H1 (cell line): ENCODE measurements around the gene RGS8. TPM values are rescaled to one million over a fixed set of nuclear protein-coding genes. Genes with fewer than 3 reads are reported as not detected.

Experiments used
- BACH1 ChIP-seq: IDR thresholded peaks from 2 replicates; pipeline ENCODE4 v1.6.1; 2012; ENCODE audit warnings: low read length, improper control_type of control experiment
- CEBPB ChIP-seq: IDR thresholded peaks from 2 replicates; pipeline ENCODE4 v1.6.1; 2012; ENCODE audit warnings: low read depth, low read length
- CHD2 ChIP-seq: IDR thresholded peaks from 2 replicates; pipeline ENCODE4 v1.6.1; 2012; ENCODE audit warnings: low read length, improper control_type of control experiment
- EP300 ChIP-seq, 2 experiments: IDR thresholded peaks; 1 replicate in 1 of 2; 2 replicates in 1 of 2; pipeline ENCODE4 v1.6.1; 2011 to 2012; ENCODE audit warnings: low read depth in 2 of 2, low read length in 2 of 2, mild to moderate bottlenecking in 2 of 2, borderline replicate concordance in 1 of 2, inconsistent platforms in 1 of 2, moderate library complexity in 1 of 2
- EZH2 ChIP-seq: fragments of 200-600 bp; sonication (generic); IDR thresholded peaks from 2 replicates; pipeline ENCODE4 v1.7.1; 2012; ENCODE audit warnings: low read depth, mild to moderate bottlenecking, moderate library complexity, low read length, inconsistent platforms; ENCODE audit not compliant: severe bottlenecking
- GTF2F1 ChIP-seq: IDR thresholded peaks from 2 replicates; pipeline ENCODE4 v1.6.1; 2012; ENCODE audit warnings: low read depth, low read length, improper control_type of control experiment, borderline replicate concordance
- SP1 ChIP-seq: IDR thresholded peaks from 2 replicates; pipeline ENCODE4 v1.6.1; 2011; ENCODE audit warnings: low read depth, low read length
- TAF7 ChIP-seq: optimal IDR thresholded peaks from 2 replicates; pipeline ENCODE3; 2011; ENCODE audit warnings: low read depth, mild to moderate bottlenecking, inconsistent platforms, low read length, moderate library complexity, borderline replicate concordance
- ZNF274 ChIP-seq: IDR thresholded peaks from 2 replicates; pipeline ENCODE4 v1.7.0; 2012; ENCODE audit warnings: low read length, borderline replicate concordance; ENCODE audit errors: extremely low read depth
- polyA plus RNA-seq, 7 experiments: library from polyadenylated mRNA; depleted of rRNA in 3 of 7; stranded (reverse) in 5 of 7; unstranded in 2 of 7; fragments of >200 nt in 5 of 7; fragments of 200-250 nt in 2 of 7; gene quantifications; 1 replicate in 5 of 7; 2 replicates in 1 of 7; 4 replicates in 1 of 7; pipeline versions ENCODE4 v1.2.1 to v1.2.3, GENCODE V29; 2011 to 2013; ENCODE audit warnings: missing spikeins in 2 of 7, mixed read lengths in 2 of 7
- total RNA-seq: library from RNA; stranded (reverse); fragmentation: NEBNext Ultra II Directional; extraction: Animal tissue kit (Norgen Biotek cat#: 25700); gene quantifications from 2 replicates; pipeline ENCODE4 v1.2.1, GENCODE V29; 2021
- TF ChIP-seq, protein P1 (sequence below): fragments of 300-600 bp; sonication (generic); IDR thresholded peaks from 2 replicates; pipeline ENCODE4 v1.7.1; 2012; ENCODE audit warnings: low read length, moderate library complexity, mild to moderate bottlenecking, inconsistent platforms; ENCODE audit not compliant: insufficient replicate concordance

The RGS8 gene
- total and polyA plus RNA-seq, 2 of the 8 experiments (the other 6 are each of a cell fraction or from before 2014, with no cell fraction given) = 0.13 to 0.23 TPM

DNA sequence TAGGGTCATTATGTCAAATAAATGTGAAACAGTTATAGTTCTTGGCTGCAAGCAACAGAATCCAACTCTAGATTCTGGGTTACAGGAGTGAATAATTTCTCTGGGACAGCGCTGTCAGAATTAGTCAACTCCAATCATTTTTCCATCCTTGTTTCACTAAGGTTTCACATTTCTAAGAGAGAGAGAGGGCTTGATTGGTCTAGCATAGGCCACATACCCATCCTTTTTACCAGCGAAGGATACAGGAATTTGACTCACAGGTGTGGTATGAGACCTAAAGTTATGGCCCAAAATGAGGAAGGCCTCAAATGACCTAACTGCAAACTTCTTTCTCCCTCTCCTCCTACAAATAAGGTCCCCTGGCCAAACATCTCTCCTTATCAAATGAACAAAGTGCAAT, 25.5 kb upstream of the RGS8 start (continued):
- TF ChIP-seq, protein P1, sequence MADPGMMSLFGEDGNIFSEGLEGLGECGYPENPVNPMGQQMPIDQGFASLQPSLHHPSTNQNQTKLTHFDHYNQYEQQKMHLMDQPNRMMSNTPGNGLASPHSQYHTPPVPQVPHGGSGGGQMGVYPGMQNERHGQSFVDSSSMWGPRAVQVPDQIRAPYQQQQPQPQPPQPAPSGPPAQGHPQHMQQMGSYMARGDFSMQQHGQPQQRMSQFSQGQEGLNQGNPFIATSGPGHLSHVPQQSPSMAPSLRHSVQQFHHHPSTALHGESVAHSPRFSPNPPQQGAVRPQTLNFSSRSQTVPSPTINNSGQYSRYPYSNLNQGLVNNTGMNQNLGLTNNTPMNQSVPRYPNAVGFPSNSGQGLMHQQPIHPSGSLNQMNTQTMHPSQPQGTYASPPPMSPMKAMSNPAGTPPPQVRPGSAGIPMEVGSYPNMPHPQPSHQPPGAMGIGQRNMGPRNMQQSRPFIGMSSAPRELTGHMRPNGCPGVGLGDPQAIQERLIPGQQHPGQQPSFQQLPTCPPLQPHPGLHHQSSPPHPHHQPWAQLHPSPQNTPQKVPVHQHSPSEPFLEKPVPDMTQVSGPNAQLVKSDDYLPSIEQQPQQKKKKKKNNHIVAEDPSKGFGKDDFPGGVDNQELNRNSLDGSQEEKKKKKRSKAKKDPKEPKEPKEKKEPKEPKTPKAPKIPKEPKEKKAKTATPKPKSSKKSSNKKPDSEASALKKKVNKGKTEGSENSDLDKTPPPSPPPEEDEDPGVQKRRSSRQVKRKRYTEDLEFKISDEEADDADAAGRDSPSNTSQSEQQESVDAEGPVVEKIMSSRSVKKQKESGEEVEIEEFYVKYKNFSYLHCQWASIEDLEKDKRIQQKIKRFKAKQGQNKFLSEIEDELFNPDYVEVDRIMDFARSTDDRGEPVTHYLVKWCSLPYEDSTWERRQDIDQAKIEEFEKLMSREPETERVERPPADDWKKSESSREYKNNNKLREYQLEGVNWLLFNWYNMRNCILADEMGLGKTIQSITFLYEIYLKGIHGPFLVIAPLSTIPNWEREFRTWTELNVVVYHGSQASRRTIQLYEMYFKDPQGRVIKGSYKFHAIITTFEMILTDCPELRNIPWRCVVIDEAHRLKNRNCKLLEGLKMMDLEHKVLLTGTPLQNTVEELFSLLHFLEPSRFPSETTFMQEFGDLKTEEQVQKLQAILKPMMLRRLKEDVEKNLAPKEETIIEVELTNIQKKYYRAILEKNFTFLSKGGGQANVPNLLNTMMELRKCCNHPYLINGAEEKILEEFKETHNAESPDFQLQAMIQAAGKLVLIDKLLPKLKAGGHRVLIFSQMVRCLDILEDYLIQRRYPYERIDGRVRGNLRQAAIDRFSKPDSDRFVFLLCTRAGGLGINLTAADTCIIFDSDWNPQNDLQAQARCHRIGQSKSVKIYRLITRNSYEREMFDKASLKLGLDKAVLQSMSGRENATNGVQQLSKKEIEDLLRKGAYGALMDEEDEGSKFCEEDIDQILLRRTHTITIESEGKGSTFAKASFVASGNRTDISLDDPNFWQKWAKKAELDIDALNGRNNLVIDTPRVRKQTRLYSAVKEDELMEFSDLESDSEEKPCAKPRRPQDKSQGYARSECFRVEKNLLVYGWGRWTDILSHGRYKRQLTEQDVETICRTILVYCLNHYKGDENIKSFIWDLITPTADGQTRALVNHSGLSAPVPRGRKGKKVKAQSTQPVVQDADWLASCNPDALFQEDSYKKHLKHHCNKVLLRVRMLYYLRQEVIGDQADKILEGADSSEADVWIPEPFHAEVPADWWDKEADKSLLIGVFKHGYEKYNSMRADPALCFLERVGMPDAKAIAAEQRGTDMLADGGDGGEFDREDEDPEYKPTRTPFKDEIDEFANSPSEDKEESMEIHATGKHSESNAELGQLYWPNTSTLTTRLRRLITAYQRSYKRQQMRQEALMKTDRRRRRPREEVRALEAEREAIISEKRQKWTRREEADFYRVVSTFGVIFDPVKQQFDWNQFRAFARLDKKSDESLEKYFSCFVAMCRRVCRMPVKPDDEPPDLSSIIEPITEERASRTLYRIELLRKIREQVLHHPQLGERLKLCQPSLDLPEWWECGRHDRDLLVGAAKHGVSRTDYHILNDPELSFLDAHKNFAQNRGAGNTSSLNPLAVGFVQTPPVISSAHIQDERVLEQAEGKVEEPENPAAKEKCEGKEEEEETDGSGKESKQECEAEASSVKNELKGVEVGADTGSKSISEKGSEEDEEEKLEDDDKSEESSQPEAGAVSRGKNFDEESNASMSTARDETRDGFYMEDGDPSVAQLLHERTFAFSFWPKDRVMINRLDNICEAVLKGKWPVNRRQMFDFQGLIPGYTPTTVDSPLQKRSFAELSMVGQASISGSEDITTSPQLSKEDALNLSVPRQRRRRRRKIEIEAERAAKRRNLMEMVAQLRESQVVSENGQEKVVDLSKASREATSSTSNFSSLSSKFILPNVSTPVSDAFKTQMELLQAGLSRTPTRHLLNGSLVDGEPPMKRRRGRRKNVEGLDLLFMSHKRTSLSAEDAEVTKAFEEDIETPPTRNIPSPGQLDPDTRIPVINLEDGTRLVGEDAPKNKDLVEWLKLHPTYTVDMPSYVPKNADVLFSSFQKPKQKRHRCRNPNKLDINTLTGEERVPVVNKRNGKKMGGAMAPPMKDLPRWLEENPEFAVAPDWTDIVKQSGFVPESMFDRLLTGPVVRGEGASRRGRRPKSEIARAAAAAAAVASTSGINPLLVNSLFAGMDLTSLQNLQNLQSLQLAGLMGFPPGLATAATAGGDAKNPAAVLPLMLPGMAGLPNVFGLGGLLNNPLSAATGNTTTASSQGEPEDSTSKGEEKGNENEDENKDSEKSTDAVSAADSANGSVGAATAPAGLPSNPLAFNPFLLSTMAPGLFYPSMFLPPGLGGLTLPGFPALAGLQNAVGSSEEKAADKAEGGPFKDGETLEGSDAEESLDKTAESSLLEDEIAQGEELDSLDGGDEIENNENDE = no peak
- TF ChIP-seq EZH2 (no peak), TAF7 (no peak), SP1 (no peak), CEBPB (no peak), GTF2F1 (no peak), ZNF274 (no peak), EP300 (IDR thresholded peaks at IDR 0.05; ENCODE audit: borderline replicate concordance in 1 of 2, low read depth in 2 of 2, low read length in 2 of 2) (no peak), BACH1 (no peak), CHD2 (no peak)
